Measurements from ENCODE around the gene TSPAN7. TPM values are rescaled to one million over a fixed set of nuclear protein-coding genes. Genes with fewer than 3 reads are reported as not detected.

Gene TSPAN7
- total RNA-seq, 1 donor from 2014 or later = 0.54 TPM

- intact Hi-C loops (cut with micrococcal nuclease) = no loop called here
- H3K27me3 Mint-ChIP-seq (ENCODE audit: insufficient read depth) = peaks cover 2% of the 10 kb centered on the region
- no peaks in the 10 kb centered on the region for H3K36me3 Mint-ChIP-seq (ENCODE audit: low read depth)
- H3K27ac Mint-ChIP-seq = no peak overlapping the region
- H3K4me3 Mint-ChIP-seq = no peak overlapping the region
- no peaks in the 10 kb centered on the region for H3K4me1 Mint-ChIP-seq (ENCODE audit: low read depth)
- H3K9me3 Mint-ChIP-seq = no peaks in the 10 kb centered on the region
- no peak for DNase-seq (ENCODE audit: low spot score)
Measured at GRCh38 chrX:38657562-38657961, 96.2 kb downstream of the TSPAN7 start.

- Mint-ChIP-seq H3K4me3 (no peak overlapping the region), H3K36me3 (ENCODE audit: low read depth) (no peaks in the 10 kb centered on the region), H3K27ac (no peak overlapping the region), H3K9me3 (no peaks in the 10 kb centered on the region), H3K4me1 (ENCODE audit: low read depth) (no peaks in the 10 kb centered on the region), H3K27me3 (ENCODE audit: insufficient read depth) (peaks cover 2% of the 10 kb centered on the region)
- intact Hi-C loops (cut with micrococcal nuclease) = loop anchor here (10.0 kb wide), 1 partner anchor 324 kb away; no protein-coding TSS in a partner anchor
- DNase-seq (ENCODE audit: low spot score) = no peak
Measured at GRCh38 chrX:38660395-38661102, 99.2 kb downstream of the TSPAN7 start.

GRCh38 chrX:38661103-38661441 is 99.7 kb downstream of the TSPAN7 start:
- intact Hi-C loops (cut with micrococcal nuclease) = loop anchor here (10.0 kb wide), 1 partner anchor 324 kb away; no protein-coding TSS in a partner anchor
- Mint-ChIP-seq H3K36me3 (ENCODE audit: low read depth) (no peaks in the 10 kb centered on the region), H3K27ac (no peak overlapping the region), H3K27me3 (ENCODE audit: insufficient read depth) (peaks cover 4% of the 10 kb centered on the region), H3K4me1 (ENCODE audit: low read depth) (no peaks in the 10 kb centered on the region), H3K9me3 (no peaks in the 10 kb centered on the region), H3K4me3 (no peak overlapping the region)
- no peak for DNase-seq (ENCODE audit: low spot score)

GRCh38 chrX:38661561-38661960 is 100.2 kb downstream of the TSPAN7 start:
- intact Hi-C loops (cut with micrococcal nuclease) = loop anchor here (10.0 kb wide), 1 partner anchor 323 kb away; no protein-coding TSS in a partner anchor
- no peak overlapping the region for H3K27ac Mint-ChIP-seq
- H3K4me1 Mint-ChIP-seq (ENCODE audit: low read depth) = no peaks in the 10 kb centered on the region
- H3K36me3 Mint-ChIP-seq (ENCODE audit: low read depth) = no peaks in the 10 kb centered on the region
- no peaks in the 10 kb centered on the region for H3K9me3 Mint-ChIP-seq
- no peak for DNase-seq (ENCODE audit: low spot score)
- no peak overlapping the region for H3K4me3 Mint-ChIP-seq
- H3K27me3 Mint-ChIP-seq (ENCODE audit: insufficient read depth) = peaks cover 4% of the 10 kb centered on the region

- H3K4me1 Mint-ChIP-seq (ENCODE audit: low read depth) = no peaks in the 10 kb centered on the region
- intact Hi-C loops (cut with micrococcal nuclease) = loop anchor here (10.0 kb wide), 1 partner anchor 322 kb away; no protein-coding TSS in a partner anchor
- no peak overlapping the region for H3K4me3 Mint-ChIP-seq
- H3K27me3 Mint-ChIP-seq (ENCODE audit: insufficient read depth) = peaks cover 4% of the 10 kb centered on the region
- no peaks in the 10 kb centered on the region for H3K9me3 Mint-ChIP-seq
- DNase-seq (ENCODE audit: low spot score) = no peak
- no peak overlapping the region for H3K27ac Mint-ChIP-seq
- no peaks in the 10 kb centered on the region for H3K36me3 Mint-ChIP-seq (ENCODE audit: low read depth)
Measured at GRCh38 chrX:38662640-38663039, 101.3 kb downstream of the TSPAN7 start.

DNA sequence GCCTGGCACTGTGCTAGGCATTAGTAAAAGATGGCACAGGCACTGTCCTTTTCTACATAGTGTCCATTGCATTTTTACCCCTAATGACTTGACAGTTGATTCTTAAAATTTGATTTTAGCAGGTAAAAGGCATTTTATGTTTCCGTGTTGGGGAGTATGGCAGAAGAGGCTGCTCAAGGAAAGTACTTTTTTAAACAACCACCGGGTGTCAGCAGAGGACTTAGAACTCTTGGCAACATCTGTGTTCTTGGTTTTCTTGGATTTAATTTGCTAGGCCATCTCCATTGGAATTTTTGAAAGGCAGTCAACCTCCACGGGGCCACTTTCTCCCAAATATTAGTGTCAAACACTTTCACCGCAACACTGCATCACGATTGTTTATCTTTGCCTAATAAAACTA is 102.9 kb downstream of the TSPAN7 start:
- DNase-seq (ENCODE audit: low spot score) = no peak
- Mint-ChIP-seq H3K9me3 (no peaks in the 10 kb centered on the region), H3K27me3 (ENCODE audit: insufficient read depth) (peaks cover 2% of the 10 kb centered on the region), H3K27ac (no peak overlapping the region), H3K4me1 (ENCODE audit: low read depth) (no peaks in the 10 kb centered on the region), H3K36me3 (ENCODE audit: low read depth) (no peaks in the 10 kb centered on the region), H3K4me3 (no peak overlapping the region)
- intact Hi-C loops (cut with micrococcal nuclease) = loop anchor here (1.0 to 10.0 kb wide), 2 partner anchors 321 to 485 kb away; no protein-coding TSS in a partner anchor

- Mint-ChIP-seq H3K4me1 (ENCODE audit: low read depth) (no peaks in the 10 kb centered on the region), H3K27ac (no peak overlapping the region), H3K36me3 (ENCODE audit: low read depth) (no peaks in the 10 kb centered on the region), H3K9me3 (no peaks in the 10 kb centered on the region), H3K27me3 (ENCODE audit: insufficient read depth) (peaks cover 5% of the 10 kb centered on the region), H3K4me3 (no peak overlapping the region)
- DNase-seq (ENCODE audit: low spot score) = no peak
- intact Hi-C loops (cut with micrococcal nuclease) = loop anchor here (10.0 kb wide), 1 partner anchor 318 kb away; no protein-coding TSS in a partner anchor
Measured at GRCh38 chrX:38666909-38667308, 105.6 kb downstream of the TSPAN7 start.

DNA sequence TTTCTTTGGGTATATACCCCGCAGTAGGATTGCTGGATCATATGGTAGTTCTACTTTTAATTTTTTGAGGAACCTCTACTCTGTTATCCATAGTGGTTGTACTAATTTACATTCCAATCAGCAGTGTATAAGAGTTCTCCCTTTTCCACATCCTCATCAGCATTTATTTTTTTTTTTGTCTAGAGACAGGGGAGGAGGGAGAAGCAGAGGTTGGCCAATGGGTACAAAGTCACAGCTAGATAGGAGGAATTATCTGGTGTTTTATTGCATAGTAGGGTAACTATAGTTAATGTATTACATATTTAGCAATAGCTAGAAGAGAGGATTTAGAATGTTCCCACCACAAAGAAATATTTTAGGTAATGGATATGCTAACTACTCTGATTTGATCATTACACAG is 107.4 kb downstream of the TSPAN7 start:
- Mint-ChIP-seq H3K4me3 (no peak overlapping the region), H3K4me1 (ENCODE audit: low read depth) (no peaks in the 10 kb centered on the region)
- DNase-seq (ENCODE audit: low spot score) = no peak

DNA sequence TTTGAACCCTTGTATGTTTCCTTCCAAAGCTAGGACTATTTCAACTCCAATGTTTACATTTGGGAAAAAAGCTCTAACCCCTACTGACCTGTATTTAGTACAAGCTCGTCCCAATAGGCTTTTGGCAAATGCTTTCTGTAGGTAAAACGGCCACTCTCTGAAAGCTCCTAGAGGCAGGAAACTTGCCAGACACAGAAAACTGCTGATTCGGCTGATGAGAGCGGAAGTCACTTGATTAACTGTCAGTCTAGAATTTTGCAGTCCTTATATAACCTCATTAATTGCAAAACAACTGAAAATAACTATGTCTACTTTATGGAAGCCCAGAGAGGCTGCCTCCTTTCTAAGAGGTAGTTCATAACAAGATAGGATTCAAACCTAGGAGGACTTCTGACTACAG is 108.1 kb downstream of the TSPAN7 start:
- Mint-ChIP-seq H3K36me3 (ENCODE audit: low read depth) (no peaks in the 10 kb centered on the region), H3K4me3 (no peak overlapping the region), H3K27me3 (ENCODE audit: insufficient read depth) (peaks cover 5% of the 10 kb centered on the region), H3K27ac (no peak overlapping the region), H3K9me3 (no peaks in the 10 kb centered on the region), H3K4me1 (ENCODE audit: low read depth) (no peaks in the 10 kb centered on the region)
- DNase-seq (ENCODE audit: low spot score) = no peak
- intact Hi-C loops (cut with micrococcal nuclease) = loop anchor here (10.0 kb wide), 1 partner anchor 315 kb away; no protein-coding TSS in a partner anchor

More for the DNA sequence above, 107.4 kb downstream of the TSPAN7 start:
- intact Hi-C loops (cut with micrococcal nuclease) = loop anchor here (10.0 kb wide), 1 partner anchor 316 kb away; no protein-coding TSS in a partner anchor
- H3K9me3 Mint-ChIP-seq = no peaks in the 10 kb centered on the region
- H3K27ac Mint-ChIP-seq = no peak overlapping the region
- H3K36me3 Mint-ChIP-seq (ENCODE audit: low read depth) = no peaks in the 10 kb centered on the region
- H3K27me3 Mint-ChIP-seq (ENCODE audit: insufficient read depth) = peaks cover 5% of the 10 kb centered on the region

DNA sequence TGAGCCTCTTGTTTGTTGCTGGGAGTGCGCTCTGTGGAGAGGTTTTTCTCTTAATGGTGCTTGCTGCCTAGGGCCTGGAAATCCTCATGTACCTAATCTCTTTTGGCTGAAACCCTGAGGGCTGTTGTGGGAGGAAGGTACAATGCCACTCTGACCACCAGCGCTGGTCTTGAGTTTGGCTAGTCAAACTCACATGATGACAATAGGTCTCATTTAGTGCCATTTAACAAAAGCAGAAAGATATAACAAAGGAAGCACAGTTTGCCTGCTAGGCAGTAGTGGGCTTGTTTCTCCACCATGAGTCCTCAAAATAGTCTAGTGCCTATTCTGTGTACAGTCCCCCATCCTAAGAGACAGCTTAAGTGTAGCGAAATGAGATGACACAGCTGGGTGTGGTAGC is 111.3 kb downstream of the TSPAN7 start:
- peaks cover 3% of the 10 kb centered on the region for H3K27me3 Mint-ChIP-seq (ENCODE audit: insufficient read depth)
- no peaks in the 10 kb centered on the region for H3K9me3 Mint-ChIP-seq
- H3K4me1 Mint-ChIP-seq (ENCODE audit: low read depth) = peaks cover 4% of the 10 kb centered on the region
- DNase-seq (ENCODE audit: low spot score) = no peak
- H3K36me3 Mint-ChIP-seq (ENCODE audit: low read depth) = no peaks in the 10 kb centered on the region
- H3K27ac Mint-ChIP-seq = no peak overlapping the region
- intact Hi-C loops (cut with micrococcal nuclease) = no loop called here
- no peak overlapping the region for H3K4me3 Mint-ChIP-seq

- H3K27me3 Mint-ChIP-seq (ENCODE audit: insufficient read depth) = peaks cover 1% of the 10 kb centered on the region
- intact Hi-C loops (cut with micrococcal nuclease) = no loop called here
- H3K4me1 Mint-ChIP-seq (ENCODE audit: low read depth) = peaks cover 14% of the 10 kb centered on the region
- no peaks in the 10 kb centered on the region for H3K36me3 Mint-ChIP-seq (ENCODE audit: low read depth)
- no peak overlapping the region for H3K27ac Mint-ChIP-seq
- no peak for DNase-seq (ENCODE audit: low spot score)
- no peaks in the 10 kb centered on the region for H3K9me3 Mint-ChIP-seq
- H3K4me3 Mint-ChIP-seq = no peak overlapping the region
Measured at GRCh38 chrX:38675856-38676255, 114.5 kb downstream of the TSPAN7 start.

GRCh38 chrX:38678183-38678582 is 116.8 kb downstream of the TSPAN7 start:
- Mint-ChIP-seq H3K36me3 (ENCODE audit: low read depth) (no peaks in the 10 kb centered on the region), H3K27ac (no peak overlapping the region), H3K4me1 (ENCODE audit: low read depth) (peaks cover 14% of the 10 kb centered on the region), H3K27me3 (ENCODE audit: insufficient read depth) (no peaks in the 10 kb centered on the region), H3K4me3 (no peak overlapping the region), H3K9me3 (no peaks in the 10 kb centered on the region)
- DNase-seq (ENCODE audit: low spot score) = no peak
- intact Hi-C loops (cut with micrococcal nuclease) = no loop called here

GRCh38 chrX:38678821-38679220 is 117.5 kb downstream of the TSPAN7 start:
- H3K9me3 Mint-ChIP-seq = no peaks in the 10 kb centered on the region
- H3K27ac Mint-ChIP-seq = no peak overlapping the region
- H3K36me3 Mint-ChIP-seq (ENCODE audit: low read depth) = no peaks in the 10 kb centered on the region
- peaks cover 14% of the 10 kb centered on the region for H3K4me1 Mint-ChIP-seq (ENCODE audit: low read depth)
- H3K27me3 Mint-ChIP-seq (ENCODE audit: insufficient read depth) = no peaks in the 10 kb centered on the region
- intact Hi-C loops (cut with micrococcal nuclease) = no loop called here
- H3K4me3 Mint-ChIP-seq = no peak overlapping the region
- no peak for DNase-seq (ENCODE audit: low spot score)

All from activated T-helper 1 cell treated with anti-CD3 and anti-CD28 coated beads, Interleukin-12 subunit alpha, Interleukin-12 subunit beta, Interleukin-2, Interleukin-4 antibody, amounts not matched to agents 30 ng/mL and 10 ng/mL and 1 ng/mL, durations not matched to agents 14 hours and 24 hours and 36 hours (primary cell).